Activated T-cell treated with anti-CD3 and anti-CD28 coated beads for 1 hour (primary cell): ENCODE measurements around the gene NOTCH1.

Source experiments
- DNase-seq: peaks from one replicate; pipeline ENCODE4 v3.0.0-alpha.2; 2020; ENCODE audit warnings: low read depth

NOTCH1 gene

GRCh38 chr9:136544964-136545691, 720 bp downstream of the NOTCH1 start:
- peak; percentile 30 for DNase-seq

DNA sequence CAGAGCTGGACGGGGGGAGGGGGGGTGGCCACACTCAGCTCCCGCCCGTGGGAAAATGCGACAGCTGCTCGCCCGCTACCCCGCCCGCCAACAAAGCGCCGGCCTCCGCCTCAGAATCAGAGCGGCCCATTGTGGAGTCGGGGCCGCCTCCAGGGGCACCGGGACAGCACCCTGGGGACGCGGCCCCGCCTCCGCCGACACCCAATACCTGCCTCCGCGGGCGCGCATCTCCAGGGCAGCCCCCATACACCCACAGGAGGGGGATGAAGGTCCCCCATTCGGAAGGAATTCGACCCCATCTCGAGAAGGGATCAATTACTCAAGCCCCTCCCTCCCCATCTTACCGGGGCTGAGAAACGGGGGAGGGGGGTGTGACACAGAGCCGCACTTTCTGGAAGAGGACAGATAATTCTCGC, 1.3 kb downstream of the NOTCH1 start:
- peak; percentile 44 for DNase-seq

DNA sequence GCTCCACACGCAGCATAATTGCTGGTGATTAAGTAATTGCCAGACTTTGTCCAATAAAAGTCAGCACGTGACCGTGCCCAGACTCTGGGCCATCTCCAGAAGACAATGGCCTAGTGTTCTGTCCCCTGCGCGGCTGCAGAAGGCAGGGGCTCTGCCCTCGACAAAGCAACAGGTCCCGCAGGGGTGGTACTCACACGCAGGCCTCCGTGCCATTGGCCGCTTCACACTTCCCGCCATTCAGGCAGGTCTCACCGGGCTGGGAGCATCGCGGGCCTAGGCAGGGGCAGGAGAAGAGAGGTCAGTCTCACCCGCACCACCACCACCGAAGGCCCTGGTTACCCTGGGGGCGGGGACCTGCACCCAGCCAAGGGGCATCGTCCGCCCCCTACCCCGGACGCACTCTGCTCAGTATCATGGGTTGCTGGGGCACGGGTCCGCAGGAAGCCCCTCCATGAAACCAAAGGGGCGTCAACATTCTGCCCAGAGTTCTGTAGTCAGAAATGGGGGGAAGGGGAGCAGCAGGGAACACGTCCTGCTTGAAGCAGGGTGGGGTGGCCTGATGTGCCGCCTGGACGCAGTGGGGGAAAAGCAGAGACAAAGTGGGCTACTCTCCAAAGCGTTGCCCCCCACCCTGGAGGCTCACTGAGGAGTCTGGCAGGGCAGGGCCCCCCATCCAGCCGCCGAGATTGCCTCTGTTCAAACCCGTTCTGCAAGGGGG, 1.9 kb downstream of the NOTCH1 start:
- DNase-seq = no peak

- no peak for DNase-seq
Observed at GRCh38 chr9:136543280-136543679, 2.6 kb downstream of the NOTCH1 start.

- no peak for DNase-seq
Observed at GRCh38 chr9:136542241-136543040, 3.4 kb downstream of the NOTCH1 start.

DNA sequence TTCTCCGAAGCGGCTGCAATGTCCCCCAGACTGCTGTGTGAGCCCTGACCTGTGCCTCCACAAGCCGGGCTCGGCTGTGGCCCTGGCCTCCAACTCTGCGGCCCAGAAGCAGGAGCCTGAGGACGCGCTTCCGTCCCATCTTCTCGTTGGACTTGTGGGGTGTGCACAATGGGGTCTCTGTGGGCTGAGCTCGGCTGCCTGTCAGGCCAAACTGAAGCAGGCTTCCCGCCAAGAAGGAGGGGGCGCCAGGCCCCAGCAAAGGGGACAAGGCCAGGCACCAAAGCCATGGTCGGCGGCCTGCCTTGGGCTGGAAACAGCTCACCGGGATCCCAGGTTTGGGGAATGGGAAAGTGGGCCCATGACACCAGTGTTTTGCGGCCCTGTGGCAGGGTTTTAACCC, 4.1 kb downstream of the NOTCH1 start:
- no peak for DNase-seq

DNA sequence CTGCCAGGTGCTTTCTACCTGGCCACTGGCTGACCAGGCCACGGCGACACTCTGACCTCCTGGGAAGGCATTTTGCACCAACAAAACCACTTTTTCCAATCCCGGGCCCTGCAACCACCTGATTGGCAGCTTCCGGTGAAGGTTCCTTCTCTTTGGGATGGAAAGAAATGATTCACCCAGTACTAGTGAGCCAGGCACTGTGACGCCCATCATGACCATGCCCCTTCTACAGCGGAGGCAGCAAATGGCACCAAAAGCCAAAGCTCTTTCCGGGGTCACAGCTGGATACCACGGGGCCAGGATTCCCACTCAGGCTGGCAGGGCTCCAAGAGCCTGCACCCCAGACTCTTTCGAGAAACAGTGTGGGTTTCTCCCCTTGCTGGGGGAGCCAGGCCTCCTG, 4.7 kb downstream of the NOTCH1 start:
- DNase-seq = no peak

GRCh38 chr9:136539427-136540421, 6.1 kb downstream of the NOTCH1 start:
- peak; percentile 85 for DNase-seq

- DNase-seq = peak; percentile 30
Observed at GRCh38 chr9:136538599-136539426, 7.0 kb downstream of the NOTCH1 start.

- DNase-seq = no peak
Observed at GRCh38 chr9:136537896-136538598, 7.8 kb downstream of the NOTCH1 start.

DNA sequence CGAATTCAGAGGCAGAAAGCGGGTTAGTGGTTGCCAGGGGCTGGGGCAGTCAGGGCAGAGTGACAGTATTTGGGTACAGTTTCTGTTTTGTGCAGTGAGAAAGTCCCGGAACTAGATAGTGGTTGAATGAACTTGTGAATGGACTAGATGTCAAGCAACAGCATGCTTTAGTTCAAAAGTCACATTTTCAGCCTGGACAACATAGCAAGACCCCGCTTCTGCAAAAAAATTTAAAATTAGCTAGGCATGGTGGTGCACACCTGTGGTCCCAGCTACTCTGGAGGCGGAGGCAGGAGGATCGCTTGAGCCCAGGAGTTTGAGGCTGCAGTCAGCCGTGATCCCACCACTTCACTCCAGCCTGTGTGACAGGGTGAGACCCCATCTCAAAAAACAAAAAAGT, 8.4 kb downstream of the NOTCH1 start:
- no peak for DNase-seq

DNA sequence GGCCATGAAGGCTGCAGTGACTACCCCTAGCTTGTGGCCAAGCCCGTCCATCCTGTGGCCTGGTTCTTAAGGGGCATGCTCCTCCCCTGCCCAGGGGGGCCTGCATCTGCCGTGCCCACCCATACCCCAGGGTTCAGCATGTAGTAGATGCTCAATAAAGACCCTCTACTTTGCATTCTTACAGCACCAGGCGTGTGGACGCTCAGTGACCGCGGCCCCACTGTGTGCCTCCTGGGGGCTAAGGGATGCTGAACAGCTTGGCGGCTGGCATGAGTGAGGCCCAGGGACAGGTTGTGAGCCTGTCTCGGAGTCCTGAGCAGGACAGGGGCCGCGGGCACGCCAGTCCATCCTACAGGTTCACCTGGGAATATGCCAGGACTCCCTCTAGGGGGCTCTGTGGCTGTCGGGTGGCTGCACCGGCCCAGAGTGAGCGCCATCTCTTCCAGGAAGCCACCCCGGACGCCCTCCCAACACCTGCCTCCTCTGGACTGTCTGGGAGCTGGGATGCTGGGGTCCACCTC, 9.1 kb downstream of the NOTCH1 start:
- no peak for DNase-seq

DNA sequence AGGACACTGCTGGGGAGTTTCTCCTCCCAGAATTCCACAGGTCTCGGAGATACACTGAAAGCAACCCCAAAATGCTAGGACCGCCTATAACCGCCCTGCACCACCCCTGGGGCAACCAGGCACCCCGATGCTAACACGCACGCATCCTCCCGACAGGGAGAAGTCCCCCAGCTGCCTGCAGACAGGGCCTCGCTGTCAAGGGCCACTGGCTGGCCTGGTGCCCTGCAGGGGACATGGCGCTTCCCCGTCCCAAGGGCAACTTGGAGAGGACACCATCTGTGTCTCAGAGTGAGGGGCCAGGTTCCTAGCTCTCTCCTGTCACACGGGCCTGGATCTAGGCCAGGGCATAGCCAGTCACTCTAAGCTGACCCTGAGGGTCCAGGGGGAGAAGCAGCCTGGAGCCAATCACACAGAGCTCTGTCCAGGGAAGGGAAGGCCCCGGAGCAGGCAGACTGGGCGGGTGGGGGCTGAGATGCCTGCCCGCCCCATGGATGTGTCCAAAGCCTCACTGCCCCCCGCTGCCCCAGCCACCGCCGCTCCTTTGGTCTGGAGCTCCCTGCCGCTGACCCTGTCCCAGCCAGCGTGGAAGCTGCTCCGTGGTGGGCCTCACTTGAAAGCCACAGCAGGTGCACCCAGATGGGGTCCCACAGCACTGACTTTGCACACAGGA, 9.7 kb downstream of the NOTCH1 start:
- DNase-seq = no peak

DNA sequence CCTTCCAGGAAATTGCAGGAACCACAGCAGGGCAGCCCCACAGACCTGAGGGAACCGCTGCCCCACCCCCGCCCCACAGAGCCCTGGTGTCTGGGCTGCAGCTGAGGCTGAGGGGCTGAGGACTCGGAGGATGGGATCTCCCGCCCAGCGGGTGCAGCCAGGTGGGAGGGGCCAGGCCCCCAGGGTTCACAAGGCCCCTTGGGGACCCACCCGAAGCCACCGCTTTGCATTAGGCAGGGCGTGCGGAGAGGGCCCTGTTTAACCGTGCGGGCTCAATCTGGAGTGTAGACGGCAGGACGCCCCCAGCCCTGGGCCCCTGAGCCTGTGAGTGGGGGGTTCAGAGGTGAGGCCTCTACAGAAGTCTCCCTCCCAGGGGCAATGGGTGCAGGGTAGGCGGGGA, 10.8 kb downstream of the NOTCH1 start:
- DNase-seq = no peak

GRCh38 chr9:136534366-136534765, 11.5 kb downstream of the NOTCH1 start:
- DNase-seq = no peak

- peak; percentile 66 for DNase-seq
Observed at GRCh38 chr9:136533775-136534157, 12.1 kb downstream of the NOTCH1 start.

- DNase-seq = peak; percentile 52
Observed at GRCh38 chr9:136532799-136533774, 12.8 kb downstream of the NOTCH1 start.
